Gastrocnemius medialis (tissue), 4 donors: ENCODE results near the gene SFXN3.

Experiments used
- POLR2A ChIP-seq, 2 donors: fragments of 450-650 bp; IDR thresholded peaks; one replicate each; pipeline ENCODE4 v1.6.1; 2017; ENCODE audit warnings: antibody characterized with exemption in 2 of 2, mild to moderate bottlenecking in 2 of 2, moderate library complexity in 2 of 2
- TF ChIP-seq, protein P1 (sequence below), 5 experiments: fragments of 450-650 bp in 3 of 5; fragments of 200-600 bp in 2 of 5; sonication (generic) in 2 of 5; IDR thresholded peaks in 4 of 5; conservative IDR thresholded peaks in 1 of 5; 1 replicate in 4 of 5; 2 replicates in 1 of 5; pipeline ENCODE4 v1.5.1; 2016 to 2019; ENCODE audit warnings: antibody characterized with exemption in 5 of 5, mild to moderate bottlenecking in 3 of 5, moderate library complexity in 3 of 5

DNA sequence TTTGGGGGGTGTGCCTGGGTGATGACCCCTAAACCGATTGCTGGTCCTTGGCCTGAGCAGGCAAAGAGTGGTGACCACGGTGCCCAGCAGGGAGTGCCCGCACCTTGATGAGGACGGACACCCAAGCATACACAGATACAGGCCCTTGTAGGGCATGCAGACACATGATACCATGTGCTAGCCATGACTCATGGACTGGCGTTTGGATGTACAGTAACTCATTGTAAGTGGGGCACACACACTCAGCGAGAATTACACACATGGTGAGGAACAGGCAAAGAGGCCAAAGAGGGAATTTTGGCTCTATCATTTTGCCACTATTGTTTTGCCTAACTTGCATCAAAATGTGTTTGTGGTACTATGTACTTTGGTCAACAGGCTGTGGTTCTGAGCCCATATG, 54.8 kb downstream of the SFXN3 start:
- TF ChIP-seq, protein P1, sequence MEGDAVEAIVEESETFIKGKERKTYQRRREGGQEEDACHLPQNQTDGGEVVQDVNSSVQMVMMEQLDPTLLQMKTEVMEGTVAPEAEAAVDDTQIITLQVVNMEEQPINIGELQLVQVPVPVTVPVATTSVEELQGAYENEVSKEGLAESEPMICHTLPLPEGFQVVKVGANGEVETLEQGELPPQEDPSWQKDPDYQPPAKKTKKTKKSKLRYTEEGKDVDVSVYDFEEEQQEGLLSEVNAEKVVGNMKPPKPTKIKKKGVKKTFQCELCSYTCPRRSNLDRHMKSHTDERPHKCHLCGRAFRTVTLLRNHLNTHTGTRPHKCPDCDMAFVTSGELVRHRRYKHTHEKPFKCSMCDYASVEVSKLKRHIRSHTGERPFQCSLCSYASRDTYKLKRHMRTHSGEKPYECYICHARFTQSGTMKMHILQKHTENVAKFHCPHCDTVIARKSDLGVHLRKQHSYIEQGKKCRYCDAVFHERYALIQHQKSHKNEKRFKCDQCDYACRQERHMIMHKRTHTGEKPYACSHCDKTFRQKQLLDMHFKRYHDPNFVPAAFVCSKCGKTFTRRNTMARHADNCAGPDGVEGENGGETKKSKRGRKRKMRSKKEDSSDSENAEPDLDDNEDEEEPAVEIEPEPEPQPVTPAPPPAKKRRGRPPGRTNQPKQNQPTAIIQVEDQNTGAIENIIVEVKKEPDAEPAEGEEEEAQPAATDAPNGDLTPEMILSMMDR (IDR thresholded peaks at IDR 0.05 in 4 of 5, conservative IDR thresholded peaks at IDR 0.05 in 1 of 5) = no peak
- TF ChIP-seq POLR2A (IDR thresholded peaks at IDR 0.05) = no peak
